K562 (cell line): ENCODE data around the gene ABT1. TPM values are rescaled to one million over a fixed set of nuclear protein-coding genes. Genes with fewer than 3 reads are reported as not detected.
A peak's percentile ranks its signal among the peaks of the same experiment; 100 is the strongest.

Experiments
- BACH1 ChIP-seq: fragments of 200-800 bp; sonication (Bioruptor generic); IDR thresholded peaks from 2 replicates; pipeline ENCODE4 v1.6.1; 2016; ENCODE audit warnings: missing genetic modification characterization, missing compliant biosample characterization
- FOSL1 ChIP-seq: fragments of 200-800 bp; sonication (Bioruptor generic); conservative IDR thresholded peaks from 2 replicates; pipeline ENCODE4 v1.6.1; 2016; ENCODE audit warnings: missing genetic modification characterization, missing compliant biosample characterization
- FOXM1 ChIP-seq, 2 experiments: fragments of 450-650 bp in 1 of 2; sonication (generic) in 1 of 2; formaldehyde crosslinking in 1 of 2; IDR thresholded peaks; 2 replicates each; pipeline versions ENCODE4 v1.6.1 to v1.9.0; 2017 to 2022; ENCODE audit warnings: low read depth in 2 of 2, mild to moderate bottlenecking in 2 of 2, missing genetic modification reagents in 1 of 2, moderate library complexity in 1 of 2
- GATAD2A ChIP-seq: fragments of 450-650 bp; IDR thresholded peaks from 2 replicates; pipeline ENCODE4 v1.6.1; 2017
- GTF2E2 ChIP-seq: fragments of 200-800 bp; sonication (Bioruptor generic); IDR thresholded peaks from 2 replicates; pipeline ENCODE4 v1.6.1; 2016; ENCODE audit warnings: missing genetic modification characterization, missing compliant biosample characterization
- HIVEP1 ChIP-seq: fragments of 250-450 bp; sonication (Bioruptor Pico); IDR thresholded peaks from 2 replicates; pipeline ENCODE4 v1.4.0; 2020; ENCODE audit warnings: mild to moderate bottlenecking
- KAT7 ChIP-seq: sonication (generic); formaldehyde crosslinking; IDR thresholded peaks from 2 replicates; pipeline ENCODE4 v1.8.0; 2022; ENCODE audit warnings: missing genetic modification reagents, mild to moderate bottlenecking, borderline replicate concordance
- MGA ChIP-seq: fragments of 450-650 bp; IDR thresholded peaks from 2 replicates; pipeline ENCODE4 v1.6.1; 2016; ENCODE audit warnings: mild to moderate bottlenecking, moderate library complexity
- PML ChIP-seq: IDR thresholded peaks from 2 replicates; pipeline ENCODE4 v1.6.1; 2012; ENCODE audit warnings: low read length, inconsistent platforms
- RB1 ChIP-seq: fragments of 450-650 bp; IDR thresholded peaks from 2 replicates; pipeline ENCODE4 v1.6.1; 2017; ENCODE audit warnings: low read depth, mild to moderate bottlenecking
- polyA plus RNA-seq, 8 experiments: library from polyadenylated mRNA; depleted of rRNA in 4 of 8; stranded (reverse) in 5 of 8; unstranded in 3 of 8; fragments of >200 nt; fragmentation: Nextera tagmentation in 2 of 8; fragmentation: Illumina TruSeq in 1 of 8; extraction: Ambion mirVana in 2 of 8; extraction: Trizol in 1 of 8; gene quantifications; 2 replicates each; pipeline versions ENCODE4 v1.2.1 to v1.2.3, GENCODE V29; 2011 to 2014; ENCODE audit warnings: inconsistent platforms in 1 of 8, missing spikeins in 1 of 8
- total RNA-seq, 7 experiments: library from RNA; depleted of rRNA in 6 of 7; stranded (reverse); fragments of >200 nt in 6 of 7; fragmentation: Illumina TruSeq in 2 of 7; extraction: Trizol in 2 of 7; gene quantifications; 2 replicates each; pipeline versions ENCODE4 v1.2.1 to v1.2.3, GENCODE V29; 2011 to 2021; ENCODE audit warnings: low replicate concordance in 1 of 7
- TF ChIP-seq, protein P1 (sequence below): sonication (generic); formaldehyde crosslinking; IDR thresholded peaks from 2 replicates; pipeline ENCODE4 v1.8.0; 2023; ENCODE audit warnings: mild to moderate bottlenecking, missing genetic modification reagents
- TF ChIP-seq, protein P2 (sequence below): fragments of 200-800 bp; sonication (Bioruptor generic); IDR thresholded peaks from 2 replicates; pipeline ENCODE4 v1.6.1; 2017; ENCODE audit warnings: missing genetic modification characterization, missing compliant biosample characterization

ABT1 gene
- total and polyA plus RNA-seq, 9 of the 15 experiments (the other 6 are each of a cell fraction or from before 2014, with no cell fraction given) = 8.8 to 52.7 (median 40.7) TPM

GRCh38 chr6:26569433-26569764, 27.4 kb upstream of the ABT1 start (continued):
- TF ChIP-seq, protein P1, sequence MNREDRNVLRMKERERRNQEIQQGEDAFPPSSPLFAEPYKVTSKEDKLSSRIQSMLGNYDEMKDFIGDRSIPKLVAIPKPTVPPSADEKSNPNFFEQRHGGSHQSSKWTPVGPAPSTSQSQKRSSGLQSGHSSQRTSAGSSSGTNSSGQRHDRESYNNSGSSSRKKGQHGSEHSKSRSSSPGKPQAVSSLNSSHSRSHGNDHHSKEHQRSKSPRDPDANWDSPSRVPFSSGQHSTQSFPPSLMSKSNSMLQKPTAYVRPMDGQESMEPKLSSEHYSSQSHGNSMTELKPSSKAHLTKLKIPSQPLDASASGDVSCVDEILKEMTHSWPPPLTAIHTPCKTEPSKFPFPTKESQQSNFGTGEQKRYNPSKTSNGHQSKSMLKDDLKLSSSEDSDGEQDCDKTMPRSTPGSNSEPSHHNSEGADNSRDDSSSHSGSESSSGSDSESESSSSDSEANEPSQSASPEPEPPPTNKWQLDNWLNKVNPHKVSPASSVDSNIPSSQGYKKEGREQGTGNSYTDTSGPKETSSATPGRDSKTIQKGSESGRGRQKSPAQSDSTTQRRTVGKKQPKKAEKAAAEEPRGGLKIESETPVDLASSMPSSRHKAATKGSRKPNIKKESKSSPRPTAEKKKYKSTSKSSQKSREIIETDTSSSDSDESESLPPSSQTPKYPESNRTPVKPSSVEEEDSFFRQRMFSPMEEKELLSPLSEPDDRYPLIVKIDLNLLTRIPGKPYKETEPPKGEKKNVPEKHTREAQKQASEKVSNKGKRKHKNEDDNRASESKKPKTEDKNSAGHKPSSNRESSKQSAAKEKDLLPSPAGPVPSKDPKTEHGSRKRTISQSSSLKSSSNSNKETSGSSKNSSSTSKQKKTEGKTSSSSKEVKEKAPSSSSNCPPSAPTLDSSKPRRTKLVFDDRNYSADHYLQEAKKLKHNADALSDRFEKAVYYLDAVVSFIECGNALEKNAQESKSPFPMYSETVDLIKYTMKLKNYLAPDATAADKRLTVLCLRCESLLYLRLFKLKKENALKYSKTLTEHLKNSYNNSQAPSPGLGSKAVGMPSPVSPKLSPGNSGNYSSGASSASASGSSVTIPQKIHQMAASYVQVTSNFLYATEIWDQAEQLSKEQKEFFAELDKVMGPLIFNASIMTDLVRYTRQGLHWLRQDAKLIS (CRISPR knock-in tag) = no peak
- 0 out of 2 replicates have a peak, but pooled peaks have one; percentile 0 for TF ChIP-seq FOXM1 (IDR thresholded peaks at IDR 0.05; ENCODE audit: low read depth)
- no peak for TF ChIP-seq FOXM1 (CRISPR knock-in tag; IDR thresholded peaks at IDR 0.05; ENCODE audit: low read depth)
- TF ChIP-seq HIVEP1 (CRISPR knock-in tag) = no peak
- TF ChIP-seq KAT7 (CRISPR knock-in tag) = no peak
- TF ChIP-seq, protein P2, sequence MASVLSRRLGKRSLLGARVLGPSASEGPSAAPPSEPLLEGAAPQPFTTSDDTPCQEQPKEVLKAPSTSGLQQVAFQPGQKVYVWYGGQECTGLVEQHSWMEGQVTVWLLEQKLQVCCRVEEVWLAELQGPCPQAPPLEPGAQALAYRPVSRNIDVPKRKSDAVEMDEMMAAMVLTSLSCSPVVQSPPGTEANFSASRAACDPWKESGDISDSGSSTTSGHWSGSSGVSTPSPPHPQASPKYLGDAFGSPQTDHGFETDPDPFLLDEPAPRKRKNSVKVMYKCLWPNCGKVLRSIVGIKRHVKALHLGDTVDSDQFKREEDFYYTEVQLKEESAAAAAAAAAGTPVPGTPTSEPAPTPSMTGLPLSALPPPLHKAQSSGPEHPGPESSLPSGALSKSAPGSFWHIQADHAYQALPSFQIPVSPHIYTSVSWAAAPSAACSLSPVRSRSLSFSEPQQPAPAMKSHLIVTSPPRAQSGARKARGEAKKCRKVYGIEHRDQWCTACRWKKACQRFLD = 0 out of 2 replicates have a peak, but pooled peaks have one; percentile 12
- TF ChIP-seq PML = 0 out of 2 replicates have a peak, but pooled peaks have one; percentile 26
- no peak; the same call in 1 of the 2 replicates for TF ChIP-seq BACH1
- TF ChIP-seq RB1 = no peak
- peak; percentile 65; the same call in 1 of the 2 replicates for TF ChIP-seq GATAD2A
- TF ChIP-seq FOSL1 = no peak
- peak; percentile 69; the same call in 1 of the 2 replicates for TF ChIP-seq GTF2E2 (tag)
- no peak for TF ChIP-seq MGA
